HG03432 (cell line): ENCODE data around the gene NPY2R.

Source experiments
- ATAC-seq: cut with Tn5 transposase; IDR thresholded peaks from one replicate; pipeline ENCODE4 v1.9.1; 2021; ENCODE audit warnings: mild to moderate bottlenecking, moderate library complexity; ENCODE audit not compliant: unreplicated experiment

Gene NPY2R

GRCh38 chr4:155248002-155248896 is 39.8 kb downstream of the NPY2R start:
- ATAC-seq, result no peak

- ATAC-seq, result no peak
Measured at GRCh38 chr4:155249016-155249566, 40.7 kb downstream of the NPY2R start.

GRCh38 chr4:155252327-155252726 is 43.9 kb downstream of the NPY2R start:
- no peak for ATAC-seq

DNA sequence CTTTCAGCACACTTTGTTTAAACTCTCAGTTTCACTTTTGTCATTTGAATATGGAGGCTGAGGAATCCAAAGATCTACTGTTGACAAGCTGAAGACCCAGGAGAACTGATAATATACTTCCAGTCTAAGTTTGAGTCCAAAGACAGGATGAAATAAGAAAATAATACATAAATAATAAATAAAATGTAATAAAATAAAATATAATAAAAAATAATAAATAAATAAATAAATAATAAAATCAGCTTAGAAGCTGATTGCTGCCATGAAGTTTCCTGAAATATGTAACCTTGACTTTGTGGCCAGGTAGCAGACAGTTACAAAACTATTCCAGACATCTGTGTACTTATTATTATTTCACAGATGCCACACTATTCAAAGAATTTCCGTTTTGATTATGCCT is 55.0 kb downstream of the NPY2R start:
- ATAC-seq, result no peak

DNA sequence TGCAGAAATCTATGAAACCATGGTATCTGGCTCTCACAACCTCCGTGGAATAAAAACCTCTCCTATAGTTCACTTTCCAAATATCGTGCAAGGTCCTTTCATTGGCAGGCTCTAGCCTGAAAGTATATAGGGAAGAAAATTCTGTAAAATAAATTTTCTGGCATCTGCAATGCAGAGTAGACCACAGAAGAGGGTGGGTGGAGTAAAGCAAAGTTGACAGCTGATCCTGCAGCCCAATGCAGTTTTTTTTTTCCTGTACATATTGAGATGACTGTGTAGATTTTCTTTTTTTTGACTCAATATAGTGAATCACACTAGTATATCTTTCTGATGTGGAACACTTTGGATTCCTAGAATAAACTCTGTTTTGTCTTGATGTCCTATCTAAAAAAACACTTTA is 56.7 kb downstream of the NPY2R start:
- ATAC-seq, result no peak
